Heart right ventricle (tissue), 16 donors: Measurements from ENCODE around the gene GNAO1. TPM values are rescaled to one million over a fixed set of nuclear protein-coding genes. Genes with fewer than 3 reads are reported as not detected.

ENCODE experiments used
- ATAC-seq, 8 donors: fragments of 200-7000 bp; cut with Tn5 transposase; one replicate each; pipeline ENCODE4 v1.9.1; 2020; ENCODE audit warnings: mild to moderate bottlenecking in 8 of 8, moderate library complexity in 8 of 8, moderate number of reproducible peaks in 1 of 8
- DNase-seq, 2 donors: peaks; one replicate each; pipeline ENCODE4 v3.0.0-alpha.2; 2020
- H3K27ac ChIP-seq, 10 donors: fragments of 200-600 bp; sonication (generic) in 2 of 10; one replicate each; pipeline versions ENCODE4 v1.5.0 to v1.8.0; 2020 to 2022; ENCODE audit warnings: mild to moderate bottlenecking in 3 of 10
- H3K27me3 ChIP-seq, 7 donors: fragments of 200-600 bp; one replicate each; pipeline ENCODE4 v1.8.0; 2021 to 2022; ENCODE audit warnings: mild to moderate bottlenecking in 2 of 7
- H3K36me3 ChIP-seq, 9 donors: fragments of 200-600 bp; sonication (generic) in 1 of 9; one replicate each; pipeline versions ENCODE4 v1.5.0 to v1.8.0; 2020 to 2022; ENCODE audit warnings: mild to moderate bottlenecking in 2 of 9
- H3K4me1 ChIP-seq, 9 donors: fragments of 200-600 bp; sonication (generic) in 1 of 9; one replicate each; pipeline versions ENCODE4 v1.5.0 to v1.8.0; 2020 to 2022; ENCODE audit warnings: mild to moderate bottlenecking in 4 of 9
- H3K4me3 ChIP-seq, 10 donors: fragments of 200-600 bp; sonication (generic) in 2 of 10; one replicate each; pipeline versions ENCODE4 v1.5.0 to v1.8.0; 2020 to 2022; ENCODE audit warnings: mild to moderate bottlenecking in 7 of 10, moderate library complexity in 2 of 10
- H3K9me3 ChIP-seq, 11 donors: fragments of 200-600 bp in 10 of 11; sonication (generic) in 2 of 11; one replicate each; pipeline versions ENCODE4 v1.5.0 to v1.8.0; 2013 to 2022; ENCODE audit warnings: mild to moderate bottlenecking in 2 of 11, control low read depth in 1 of 11, moderate library complexity in 1 of 11
- CTCF ChIP-seq, 9 donors: fragments of 200-600 bp; sonication (generic) in 2 of 9; IDR thresholded peaks; one replicate each; pipeline versions ENCODE4 v1.5.0 to v1.8.0; 2021 to 2022; ENCODE audit warnings: antibody characterized with exemption in 9 of 9, mild to moderate bottlenecking in 5 of 9, moderate library complexity in 1 of 9
- WGBS, 2 donors: extraction: QIAGEN DNeasy Blood & Tissue Kit; methylation state at CpG; one replicate each; pipeline ENCODE4 v1.1.7; 2013; ENCODE audit warnings: inconsistent platforms in 1 of 2; 5-methylcytosine and 5-hydroxymethylcytosine counted together
- intact Hi-C, 10 donors: fragments of 100-400 bp; cut with DNase I; formaldehyde crosslinking; loops; one replicate each; pipeline versions ENCODE4 v1.11.1 to v1.14.2; 2022
- polyA plus RNA-seq, 2 donors: library from polyadenylated mRNA; stranded (reverse); fragments of 200-250 nt; gene quantifications; one replicate each; pipeline ENCODE4 v1.2.3, GENCODE V29; 2013
- total RNA-seq, 10 donors: library from RNA; stranded (reverse); fragmentation: NEBNext Ultra II Directional in 3 of 10; extraction: Animal tissue kit (Norgen Biotek cat#: 25700) in 3 of 10; gene quantifications; one replicate each; pipeline versions ENCODE4 v1.2.1 to v1.2.4, GENCODE V29; 2021 to 2023
- donor health status: Arrhythmogenic right ventricular cardiomyopathy.
- donor health status: ischemic (EF 13 %, LVEDD 7.1; RV severe dilation, severe dysfunction).
- donor health status: healthy with polysubstance abuse.
- donor health status: DM: no; HTN: yes; CAD: no.
- donor health status: DM: no; HTN: no; CAD: no.
- donor health status: ischemic (EF 25% LVEDD 6.9; RV normal size, moderate dysfunction).
- donor health status: ischemic (EF 25% LVEDD 5.7; RV mildly dilated, moderate dysfunction).
- donor health status: healthy.
- donor health status: DM: yes; HTN: yes; CAD: no.
- donor health status: Ischemic cardiomyopathy.
- donor health status: ischemic (EF 35%, LVEDD 5.7; RV mildly dilated, moderate dysfunction).
- donor health status: nonischemic (EF 11% LVEDD 7.7; RV severe dilation, severe dysfunction).
- donor health status: DM: yes; HTN: yes; CAD: no.
- donor health status: PGD.
- donor health status: ischemic (EF 29% LVEDD 5.4; RV normal size, mild dysfunction).
- donor health status: nonischemic (EF 23%, LVEDD 6.1; RV moderate dilation, normal function).

The GNAO1 gene
- total and polyA plus RNA-seq, 12 donors, result 1.4 to 36.7 (median 13.5) TPM

GRCh38 chr16:56320056-56320455 is 128.8 kb downstream of the GNAO1 start:
- H3K4me3 ChIP-seq, result no peak overlapping the region
- peaks cover 0 to 12% (median 8%) of the 10 kb centered on the region in 9 donors for H3K4me1 ChIP-seq
- no peak for ATAC-seq
- no peak for DNase-seq
- H3K36me3 ChIP-seq, result no peaks in the 10 kb centered on the region
- TF ChIP-seq CTCF (IDR thresholded peaks at IDR 0.05), result no peak
- WGBS, 2 donors, result 85 to 88% methylated on average over 8 of the region's 8 CpGs
- intact Hi-C loops, result loop anchor here in 1 of 10 donors (10.0 kb wide), 1 partner anchor 605 kb away; no protein-coding TSS in a partner anchor
- H3K9me3 ChIP-seq, result no peaks in the 10 kb centered on the region
- peaks cover 0 to 6% (median 0%) of the 10 kb centered on the region in 7 donors for H3K27me3 ChIP-seq
- H3K27ac ChIP-seq, result no peak overlapping the region

GRCh38 chr16:56320811-56321558 is 129.7 kb downstream of the GNAO1 start:
- Histone ChIP-seq H3K36me3 (no peaks in the 10 kb centered on the region), H3K9me3 (no peaks in the 10 kb centered on the region), H3K4me1 (peaks cover 0 to 12% (median 8%) of the 10 kb centered on the region in 9 donors), H3K27me3 (peaks cover 0 to 6% (median 0%) of the 10 kb centered on the region in 7 donors), H3K4me3 (no peak overlapping the region), H3K27ac (no peak overlapping the region)
- no peak for TF ChIP-seq CTCF (IDR thresholded peaks at IDR 0.05)
- ATAC-seq (no peak), DNase-seq (no peak)
- 74 to 85% methylated on average over 7 of the region's 7 CpGs for WGBS, 2 donors
- intact Hi-C loops, result loop anchor here in 1 of 10 donors (10.0 kb wide), 1 partner anchor 606 kb away; no protein-coding TSS in a partner anchor

- Histone ChIP-seq H3K4me1 (peaks cover 0 to 12% (median 8%) of the 10 kb centered on the region in 9 donors), H3K9me3 (no peaks in the 10 kb centered on the region), H3K36me3 (no peaks in the 10 kb centered on the region), H3K4me3 (no peak overlapping the region), H3K27me3 (peaks cover 0 to 6% (median 0%) of the 10 kb centered on the region in 7 donors), H3K27ac (no peak overlapping the region)
- no peak for DNase-seq
- intact Hi-C loops, result loop anchor here in 1 of 10 donors (10.0 kb wide), 1 partner anchor 607 kb away; no protein-coding TSS in a partner anchor
- ATAC-seq, result no peak
- 86 to 96% methylated on average over 9 of the region's 9 CpGs for WGBS, 2 donors
- no peak for TF ChIP-seq CTCF (IDR thresholded peaks at IDR 0.05)
Measured at GRCh38 chr16:56321571-56321970, 130.3 kb downstream of the GNAO1 start.

- 95 to 97% methylated on average over 9 of the region's 9 CpGs for WGBS, 2 donors
- intact Hi-C loops, result loop anchor here in 1 of 10 donors (10.0 kb wide), 1 partner anchor 610 kb away; no protein-coding TSS in a partner anchor
- ATAC-seq, result no peak
- no peaks in the 10 kb centered on the region for H3K4me1 ChIP-seq
- no peaks in the 10 kb centered on the region for H3K27me3 ChIP-seq
- no peak overlapping the region for H3K27ac ChIP-seq
- H3K4me3 ChIP-seq, result no peak overlapping the region
- H3K36me3 ChIP-seq, result no peaks in the 10 kb centered on the region
- no peaks in the 10 kb centered on the region for H3K9me3 ChIP-seq
- no peak for DNase-seq
- no peak for TF ChIP-seq CTCF (IDR thresholded peaks at IDR 0.05)
Measured at GRCh38 chr16:56324406-56324805, 133.1 kb downstream of the GNAO1 start.
